Stomach smooth muscle (tissue), 2 donors: ENCODE results near the gene TMPRSS3.
"Not testable (repeated sequence)": the region's sequence is repeated elsewhere in the genome, so short reads cannot be mapped to it uniquely, and the experiment has no call there.

Experiments used
- H3K27ac ChIP-seq: one replicate; pipeline ENCODE4 v1.7.0; 2013; ENCODE audit warnings: mild to moderate bottlenecking, low read length, inconsistent platforms
- H3K27me3 ChIP-seq, 2 donors: one replicate each; pipeline ENCODE4 v1.7.0; 2013; ENCODE audit warnings: low read length in 2 of 2; ENCODE audit not compliant: insufficient read depth in 2 of 2, control insufficient read depth in 1 of 2
- H3K36me3 ChIP-seq, 2 donors: one replicate each; pipeline ENCODE4 v1.7.0; 2013; ENCODE audit warnings: low read length in 2 of 2; ENCODE audit not compliant: control insufficient read depth in 2 of 2, insufficient read depth in 2 of 2
- H3K4me1 ChIP-seq: one replicate; pipeline ENCODE4 v1.7.0; 2013; ENCODE audit warnings: low read length; ENCODE audit not compliant: control insufficient read depth, insufficient read depth
- H3K4me3 ChIP-seq, 2 donors: one replicate each; pipeline ENCODE4 v1.7.0; 2013; ENCODE audit warnings: low read length in 2 of 2
- H3K9ac ChIP-seq, 2 donors: one replicate each; pipeline ENCODE4 v1.7.0; 2013; ENCODE audit warnings: low read length in 2 of 2, mild to moderate bottlenecking in 1 of 2
- H3K9me3 ChIP-seq, 2 donors: one replicate each; pipeline ENCODE4 v1.7.0; 2013; ENCODE audit warnings: low read length in 2 of 2; ENCODE audit not compliant: control insufficient read depth in 2 of 2
- donor health status: healthy.
- donor health status: Pancreatic carcinoma.

TMPRSS3 gene

DNA sequence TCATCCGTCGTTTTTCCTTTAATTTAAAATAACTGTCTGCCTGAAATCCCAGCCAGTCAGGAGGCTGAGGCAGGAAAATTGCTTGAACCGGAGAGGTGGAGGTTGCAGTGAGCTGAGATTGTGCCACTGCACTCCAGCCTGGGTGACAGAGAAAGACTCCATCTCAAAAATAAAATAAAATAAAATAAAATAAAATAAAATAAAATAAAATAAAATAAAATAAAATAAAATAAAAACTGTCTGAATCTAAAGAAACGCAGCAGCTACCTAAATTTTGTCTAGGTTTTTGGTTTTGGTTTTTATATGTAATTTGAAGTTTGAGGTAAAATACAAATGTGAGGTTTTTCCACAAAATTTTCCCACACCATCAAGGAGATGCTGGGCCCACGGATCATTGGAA, 12.9 kb upstream of the TMPRSS3 start:
- H3K9ac ChIP-seq, H3K9me3 ChIP-seq: not testable (repeated sequence)
- peaks cover 4 to 20% of the 10 kb centered on the region in 2 donors for H3K27me3 ChIP-seq

DNA sequence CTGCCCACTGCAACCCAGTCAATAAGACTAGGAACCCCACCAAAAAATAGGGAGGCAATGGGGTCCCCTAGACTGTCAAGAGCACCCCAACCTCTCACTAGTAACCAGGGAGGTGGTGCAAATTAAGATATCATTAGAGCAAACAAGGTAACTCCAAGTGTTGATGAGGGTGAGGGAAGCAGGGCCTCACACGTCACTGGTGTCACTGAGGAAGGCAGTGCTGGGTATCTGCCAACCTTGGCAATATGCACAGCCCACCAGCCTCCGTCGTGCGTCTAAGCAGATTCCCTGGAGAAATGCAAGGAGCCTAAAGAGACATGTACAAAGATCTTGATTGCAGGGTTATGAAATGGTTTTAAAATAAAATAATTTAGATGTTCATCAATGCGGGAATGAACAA, 11.6 kb upstream of the TMPRSS3 start:
- no peak overlapping the region for H3K27ac ChIP-seq
- H3K9ac ChIP-seq = no peak overlapping the region
- H3K27me3 ChIP-seq = peaks cover 4 to 20% of the 10 kb centered on the region in 2 donors
- no peaks in the 10 kb centered on the region for H3K36me3 ChIP-seq
- H3K4me1 ChIP-seq = no peaks in the 10 kb centered on the region
- H3K9me3 ChIP-seq = no peaks in the 10 kb centered on the region
- H3K4me3 ChIP-seq = no peak overlapping the region

More for the DNA sequence above, 12.9 kb upstream of the TMPRSS3 start:
- not testable (repeated sequence) for H3K4me3 ChIP-seq, H3K27ac ChIP-seq, H3K36me3 ChIP-seq, H3K4me1 ChIP-seq

DNA sequence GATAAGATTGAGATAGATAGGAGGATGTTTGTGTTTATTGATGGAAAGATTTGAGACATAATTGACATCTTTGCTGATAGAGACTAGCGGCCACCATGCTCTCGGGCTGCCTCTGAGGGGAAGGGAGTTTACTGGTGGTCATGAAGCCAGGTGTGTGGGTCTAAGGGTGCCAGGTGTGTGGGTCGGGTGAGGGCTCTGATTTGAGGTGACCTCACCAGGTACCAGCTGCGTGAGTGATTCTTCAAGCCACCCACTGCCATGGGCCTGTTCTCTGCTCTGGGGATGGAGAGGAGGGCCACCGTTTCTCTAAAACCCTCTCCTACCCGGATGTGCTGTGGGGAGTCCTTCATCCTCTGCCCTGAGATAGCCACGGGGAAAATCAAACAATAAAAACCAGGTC, 11.0 kb upstream of the TMPRSS3 start:
- Histone ChIP-seq H3K4me1 (no peaks in the 10 kb centered on the region), H3K27me3 (peaks cover 0 to 16% of the 10 kb centered on the region in 2 donors), H3K9ac (no peak overlapping the region), H3K9me3 (peaks cover 0 to 4% of the 10 kb centered on the region in 2 donors), H3K27ac (no peak overlapping the region), H3K36me3 (no peaks in the 10 kb centered on the region), H3K4me3 (no peak overlapping the region)

DNA sequence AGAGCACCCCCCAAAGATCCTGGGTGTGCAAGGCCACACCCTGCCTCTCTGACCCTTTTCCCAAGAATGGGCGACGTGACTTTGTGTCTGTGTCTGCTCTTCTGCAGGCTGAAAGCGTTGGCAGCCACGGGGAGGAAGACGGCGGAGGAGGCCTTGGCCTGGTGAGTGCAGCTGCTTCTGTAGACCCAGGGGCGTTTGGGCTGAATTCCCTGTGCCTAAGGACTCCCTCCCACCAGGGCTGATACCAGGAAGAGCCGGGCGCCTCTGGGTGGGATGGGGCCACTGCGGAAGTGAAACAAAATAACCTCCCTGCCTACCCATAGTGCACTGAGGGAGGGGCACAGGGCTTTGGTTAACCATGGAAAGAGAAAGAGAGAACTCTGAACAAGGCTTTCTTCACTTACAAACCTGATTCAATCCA, 10.4 kb upstream of the TMPRSS3 start:
- no peak overlapping the region for H3K4me3 ChIP-seq

DNA sequence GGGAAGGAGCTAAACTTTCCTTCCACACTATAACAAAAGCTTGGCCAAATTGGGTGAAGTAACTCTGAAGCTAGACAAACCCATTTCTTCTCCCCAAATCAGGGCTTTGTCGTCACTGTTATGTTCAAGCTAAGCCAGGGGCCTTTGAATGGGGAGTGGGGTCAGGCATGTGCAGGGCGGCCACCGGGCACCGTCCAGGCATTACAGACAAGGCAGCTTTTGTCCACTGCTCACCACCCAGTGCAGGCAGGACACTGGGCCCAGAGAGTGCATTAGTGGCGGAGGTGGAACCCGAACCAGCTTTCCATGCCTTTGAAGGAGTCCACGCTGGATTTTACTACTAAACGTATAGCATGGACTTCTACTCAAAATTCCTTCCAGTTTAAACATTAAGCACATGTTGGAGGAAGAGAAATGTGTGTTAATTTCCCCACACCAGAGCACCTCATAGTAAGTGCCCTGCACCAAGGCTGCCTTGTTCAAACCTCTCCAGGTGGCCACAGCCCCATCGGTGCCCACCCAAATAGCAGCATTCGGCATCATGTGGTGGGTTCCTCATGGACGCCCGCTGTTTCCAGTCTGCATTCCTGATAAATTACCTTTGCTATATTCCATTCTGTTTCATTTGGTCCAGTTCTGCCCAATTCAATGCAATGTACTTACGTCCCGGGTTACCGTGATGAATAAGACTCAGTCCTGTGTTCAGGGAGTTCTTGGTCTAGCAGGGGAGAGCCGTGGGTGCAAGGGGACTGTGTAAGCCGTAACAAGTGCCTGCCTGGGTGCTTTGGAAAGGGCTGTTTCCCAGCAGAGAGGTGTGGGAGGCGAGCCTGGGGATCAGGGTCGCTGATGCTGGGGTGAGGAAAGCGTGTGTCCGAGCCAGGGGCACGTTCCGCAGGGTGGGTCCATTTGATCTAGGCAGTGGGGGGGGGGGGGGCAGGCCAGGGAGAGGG, 9.5 kb upstream of the TMPRSS3 start:
- H3K36me3 ChIP-seq = no peaks in the 10 kb centered on the region
- H3K4me1 ChIP-seq = no peaks in the 10 kb centered on the region
- peaks cover 0 to 7% of the 10 kb centered on the region in 2 donors for H3K27me3 ChIP-seq
- H3K9ac ChIP-seq = no peak overlapping the region
- H3K9me3 ChIP-seq = peaks cover 4% of the 10 kb centered on the region in 2 donors
- H3K27ac ChIP-seq = no peak overlapping the region
- H3K4me3 ChIP-seq = no peak overlapping the region

More for the DNA sequence above, 10.4 kb upstream of the TMPRSS3 start:
- H3K36me3 ChIP-seq = no peaks in the 10 kb centered on the region
- peaks cover 4% of the 10 kb centered on the region in 2 donors for H3K9me3 ChIP-seq
- H3K27me3 ChIP-seq = peaks cover 0 to 10% of the 10 kb centered on the region in 2 donors
- H3K9ac ChIP-seq = no peak overlapping the region
- H3K4me1 ChIP-seq = no peaks in the 10 kb centered on the region
- H3K27ac ChIP-seq = no peak overlapping the region

DNA sequence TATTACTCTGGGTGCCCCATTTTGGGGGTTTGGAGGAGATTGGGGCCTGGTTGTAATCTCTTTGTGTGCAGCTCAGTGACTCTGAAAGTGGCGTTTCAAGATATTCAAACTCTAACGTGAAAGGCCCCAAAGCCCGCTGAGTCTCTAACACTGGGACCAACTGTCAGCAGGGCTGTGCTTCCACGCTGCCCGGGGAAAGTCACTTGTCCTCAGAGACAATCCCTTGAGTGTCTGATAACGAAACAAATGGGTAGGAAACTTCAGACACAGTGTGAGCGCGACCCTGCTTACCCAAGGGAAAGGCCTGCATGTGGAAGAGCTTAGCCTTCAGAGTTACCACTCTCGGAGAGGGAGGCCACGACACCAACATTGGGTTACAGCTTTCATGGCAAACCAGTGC, 8.7 kb upstream of the TMPRSS3 start:
- Histone ChIP-seq H3K27ac (no peak overlapping the region), H3K9ac (no peak overlapping the region)

DNA sequence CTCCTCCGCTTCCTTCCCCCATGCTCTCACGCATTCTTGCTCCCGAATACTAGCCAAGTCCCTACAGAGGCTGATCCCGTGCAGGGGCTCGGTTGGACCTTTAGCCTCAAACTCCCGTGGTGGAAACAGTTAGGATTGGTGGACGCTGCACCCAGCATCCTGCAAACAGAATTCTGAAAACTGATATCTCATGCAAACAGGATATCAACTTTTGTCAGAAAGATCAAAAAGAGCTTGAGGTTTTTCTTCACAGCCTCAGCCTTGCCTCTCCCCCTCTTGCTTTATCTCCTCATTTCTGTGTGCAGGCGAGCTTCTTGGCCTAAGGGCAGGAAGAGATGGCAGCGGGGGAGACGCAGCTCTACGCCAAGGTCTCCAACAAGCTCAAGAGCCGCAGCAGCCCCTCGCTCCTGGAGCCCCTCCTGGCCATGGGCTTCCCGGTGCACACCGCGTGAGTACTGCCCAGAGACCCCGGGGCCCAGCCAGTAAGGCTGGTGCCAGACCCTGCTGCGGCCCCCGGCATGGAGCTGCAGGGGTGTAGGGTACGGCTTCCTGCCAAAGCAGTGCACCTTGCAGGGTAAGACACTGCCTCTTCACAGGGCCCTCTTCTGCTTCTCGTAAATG, 7.9 kb upstream of the TMPRSS3 start, which contains the start of gene UBASH3A:
TSS of gene UBASH3A (plus strand) at position 292 of the 621 bp plus-strand sequence. CDS start at position 336, 44 bp downstream.
- H3K36me3 ChIP-seq = no peaks in the 10 kb centered on the region
- no peaks in the 10 kb centered on the region for H3K4me1 ChIP-seq
- H3K27ac ChIP-seq = no peak within 1 kb of the TSS
- peaks cover 0 to 2% of the 10 kb centered on the region in 2 donors for H3K27me3 ChIP-seq
- H3K9me3 ChIP-seq = peaks cover 4% of the 10 kb centered on the region in 2 donors
- no peak within 1 kb of the TSS for H3K4me3 ChIP-seq
- H3K9ac ChIP-seq = no peak within 1 kb of the TSS

More for the DNA sequence above, 8.7 kb upstream of the TMPRSS3 start:
- H3K4me1 ChIP-seq = no peaks in the 10 kb centered on the region
- H3K9me3 ChIP-seq = peaks cover 4% of the 10 kb centered on the region in 2 donors
- H3K27me3 ChIP-seq = peaks cover 0 to 5% of the 10 kb centered on the region in 2 donors
- H3K36me3 ChIP-seq = no peaks in the 10 kb centered on the region
- no peak overlapping the region for H3K4me3 ChIP-seq

DNA sequence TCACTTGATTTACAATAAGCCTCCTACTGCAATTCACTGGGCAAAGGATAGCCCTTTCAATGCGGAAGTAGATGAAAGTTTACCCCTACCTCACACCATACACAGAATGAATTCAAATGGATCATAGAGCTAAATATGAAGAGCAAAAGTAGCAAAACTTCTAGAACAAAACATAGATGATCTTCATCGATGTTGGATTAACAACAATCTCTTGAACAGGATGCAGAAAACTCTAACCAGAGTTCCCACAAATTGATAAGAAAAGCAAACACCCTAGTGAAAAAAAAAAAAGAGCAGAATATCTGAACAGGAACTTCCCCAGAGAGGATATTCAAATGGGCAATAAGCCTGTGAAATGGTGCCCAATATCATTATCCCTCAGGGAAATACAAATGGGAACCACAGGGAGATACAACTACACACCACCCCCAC, 6.0 kb upstream of the TMPRSS3 start:
- H3K9me3 ChIP-seq = peaks cover 4% of the 10 kb centered on the region in 2 donors
- no peak overlapping the region for H3K27ac ChIP-seq
- no peak overlapping the region for H3K4me3 ChIP-seq
- no peak overlapping the region for H3K9ac ChIP-seq
- H3K4me1 ChIP-seq = no peaks in the 10 kb centered on the region
- H3K27me3 ChIP-seq = peaks cover 0 to 6% of the 10 kb centered on the region in 2 donors
- no peaks in the 10 kb centered on the region for H3K36me3 ChIP-seq

DNA sequence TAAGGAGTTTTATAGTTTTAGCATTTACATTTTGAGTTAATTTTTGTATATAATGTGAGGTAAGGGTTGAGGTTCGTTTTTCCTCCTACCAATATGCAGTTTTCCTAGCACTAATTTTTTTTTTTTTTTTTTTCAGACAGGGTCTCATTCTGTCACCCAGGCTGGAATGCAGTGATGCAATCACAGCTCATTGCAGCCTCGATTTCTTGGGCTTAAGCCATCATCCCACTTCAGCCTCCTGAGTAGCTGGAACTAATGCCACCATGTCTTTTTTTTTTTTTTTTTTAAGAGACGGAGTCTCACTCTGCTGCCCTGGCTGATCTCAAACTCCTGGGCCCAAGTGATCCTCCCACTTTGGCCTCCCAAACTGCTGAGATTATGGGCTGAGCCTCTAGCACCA, 5.3 kb upstream of the TMPRSS3 start:
- Histone ChIP-seq H3K4me3 (no peak overlapping the region), H3K4me1 (no peaks in the 10 kb centered on the region), H3K9ac (no peak overlapping the region), H3K27me3 (peaks cover 0 to 6% of the 10 kb centered on the region in 2 donors), H3K36me3 (no peaks in the 10 kb centered on the region), H3K9me3 (peaks cover 4% of the 10 kb centered on the region in 2 donors), H3K27ac (no peak overlapping the region)

DNA sequence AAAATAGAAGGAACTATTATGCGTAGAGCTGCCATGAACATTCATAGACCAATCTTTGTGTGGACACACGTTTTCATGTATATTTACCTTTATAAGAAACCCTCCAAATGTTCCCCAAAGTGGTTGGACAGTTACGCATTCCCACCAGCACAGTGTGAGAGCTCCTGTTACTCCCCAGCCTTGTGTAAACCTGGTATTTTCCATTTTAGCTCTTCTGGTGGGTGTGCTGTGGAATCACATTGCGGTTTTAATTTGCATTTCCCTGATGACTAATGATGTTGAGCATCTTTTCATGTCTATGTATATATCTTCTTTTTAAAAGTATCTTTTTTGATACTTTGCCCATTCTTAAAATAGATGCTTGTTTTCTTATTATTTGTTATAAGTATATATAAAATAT, 4.7 kb upstream of the TMPRSS3 start:
- Histone ChIP-seq H3K4me3 (no peak overlapping the region), H3K27ac (no peak overlapping the region), H3K9ac (no peak overlapping the region), H3K36me3 (no peaks in the 10 kb centered on the region), H3K27me3 (peaks cover 0 to 6% of the 10 kb centered on the region in 2 donors), H3K9me3 (peaks cover 4% of the 10 kb centered on the region in 2 donors), H3K4me1 (no peaks in the 10 kb centered on the region)
